HG03439 (cell line): ENCODE results near the gene CIDEB.
"Not testable (repeated sequence)": the region's sequence is repeated elsewhere in the genome, so short reads cannot be mapped to it uniquely, and the experiment has no call there.

Experiments used
- ATAC-seq: cut with Tn5 transposase; IDR thresholded peaks from one replicate; pipeline ENCODE4 v1.9.1; 2021; ENCODE audit warnings: mild to moderate bottlenecking, moderate library complexity; ENCODE audit not compliant: unreplicated experiment

The CIDEB gene

DNA sequence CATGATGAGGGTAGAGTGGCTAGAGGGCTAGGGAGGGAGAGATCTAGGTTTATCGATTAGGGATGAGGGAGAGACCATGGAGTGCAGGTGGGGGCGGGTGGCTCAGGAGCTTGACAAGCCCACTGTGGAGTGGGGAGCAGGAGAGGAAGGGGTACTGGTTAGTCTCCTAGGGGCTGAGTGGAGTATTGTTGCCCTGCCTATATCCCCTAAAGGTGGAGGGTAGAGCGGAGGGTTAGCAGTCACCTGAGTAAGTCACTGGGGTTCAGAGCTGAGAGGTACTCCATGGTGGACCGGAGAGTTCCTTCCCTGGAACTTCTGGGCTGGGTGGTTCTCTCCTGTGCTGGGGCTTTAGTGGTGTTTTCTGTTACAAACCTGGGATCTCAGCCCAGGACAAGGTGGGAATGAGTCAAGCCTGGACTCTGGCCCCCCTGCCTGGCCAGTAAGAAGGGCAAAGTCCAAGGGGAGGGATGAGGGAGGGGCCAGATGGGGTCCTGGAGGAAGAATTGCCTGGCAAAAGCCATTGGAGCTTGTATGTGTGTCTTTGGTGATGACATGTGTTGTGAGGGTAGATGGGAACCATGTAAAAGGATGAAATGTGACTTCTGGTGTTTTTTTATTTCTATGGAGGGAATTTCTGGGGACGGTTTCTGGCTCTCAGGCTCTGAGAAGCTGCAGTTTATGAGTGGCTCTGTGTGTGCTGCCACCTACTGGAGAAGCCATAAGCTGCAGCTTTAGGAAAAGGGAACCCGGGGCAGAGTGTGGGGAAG, at the start of gene CIDEB:
Gene CIDEB, minus strand, starts transcription at position 403 of the 767 bp plus-strand sequence. Its CDS starts 119 bp downstream, at position 284.
- no peak for ATAC-seq

GRCh38 chr14:24356208-24356607, 48.4 kb upstream of the CIDEB start:
- no peak for ATAC-seq

DNA sequence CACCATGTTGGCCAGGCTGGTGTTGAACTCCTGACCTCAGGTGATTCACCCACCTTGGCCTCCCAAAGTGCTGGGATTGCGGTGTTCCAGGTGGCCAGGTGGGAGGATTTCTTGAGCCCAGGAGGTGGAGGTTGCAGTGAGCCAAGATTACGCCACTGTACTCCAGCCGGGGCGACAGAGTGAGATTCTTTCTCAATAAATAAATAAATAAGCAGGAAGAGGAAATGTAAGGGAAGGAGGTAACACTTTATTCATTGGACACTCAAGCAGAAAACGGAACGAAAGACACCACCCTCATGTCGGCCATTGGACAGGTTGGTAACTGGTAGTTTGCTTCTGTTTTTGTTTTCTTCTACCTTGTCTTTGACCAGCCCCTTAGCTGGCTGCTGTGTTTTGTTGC, 47.2 kb upstream of the CIDEB start:
- no peak for ATAC-seq

- not testable (repeated sequence) for ATAC-seq
These were observed 46.7 kb upstream of the CIDEB start for GRCh38 chr14:24354482-24354825.

GRCh38 chr14:24353559-24354481, 46.0 kb upstream of the CIDEB start:
- no peak for ATAC-seq

GRCh38 chr14:24351517-24351916, 43.7 kb upstream of the CIDEB start:
- no peak for ATAC-seq

DNA sequence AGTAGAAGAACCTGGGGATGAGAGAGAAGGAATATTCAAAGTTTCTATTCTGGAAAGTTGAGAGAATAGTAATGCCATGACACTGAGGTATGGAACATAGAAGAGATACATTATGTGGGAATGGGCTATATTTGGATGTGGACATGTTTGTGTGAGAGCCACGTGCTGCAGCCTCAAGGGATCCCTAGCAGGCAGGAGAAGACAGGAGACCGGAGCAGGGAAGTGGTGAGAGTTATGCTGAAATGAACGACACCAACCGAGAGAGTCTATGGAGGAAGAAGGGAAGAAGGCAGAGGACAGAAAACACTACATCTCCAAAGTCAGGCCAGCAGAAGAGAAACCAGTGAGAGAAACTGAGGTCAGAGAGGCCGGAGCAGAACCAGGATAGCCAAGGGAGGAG, 42.0 kb upstream of the CIDEB start:
- ATAC-seq, result no peak

GRCh38 chr14:24348186-24348585, 40.4 kb upstream of the CIDEB start:
- no peak for ATAC-seq

DNA sequence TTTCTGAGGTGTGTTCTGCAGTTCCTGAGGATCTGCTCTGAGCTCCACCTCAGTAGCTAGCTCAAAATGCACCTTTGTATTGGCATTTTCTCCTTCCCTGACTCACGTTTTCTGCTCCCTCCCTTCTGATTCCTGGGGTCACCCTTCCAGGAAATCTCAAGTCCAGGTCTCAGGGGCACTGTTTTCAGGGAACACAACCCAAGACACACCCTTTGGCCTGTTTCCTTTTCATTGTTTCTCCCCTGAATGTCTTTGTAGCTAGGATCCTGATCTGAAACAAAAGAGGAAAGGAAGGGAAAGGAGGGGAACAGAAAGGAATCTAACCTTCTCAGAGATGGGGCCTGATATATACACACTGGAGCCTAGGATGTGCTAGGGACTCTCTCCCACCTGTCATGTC, 39.4 kb upstream of the CIDEB start:
- no peak for ATAC-seq

GRCh38 chr14:24343795-24344660, 36.3 kb upstream of the CIDEB start:
- ATAC-seq, result no peak

DNA sequence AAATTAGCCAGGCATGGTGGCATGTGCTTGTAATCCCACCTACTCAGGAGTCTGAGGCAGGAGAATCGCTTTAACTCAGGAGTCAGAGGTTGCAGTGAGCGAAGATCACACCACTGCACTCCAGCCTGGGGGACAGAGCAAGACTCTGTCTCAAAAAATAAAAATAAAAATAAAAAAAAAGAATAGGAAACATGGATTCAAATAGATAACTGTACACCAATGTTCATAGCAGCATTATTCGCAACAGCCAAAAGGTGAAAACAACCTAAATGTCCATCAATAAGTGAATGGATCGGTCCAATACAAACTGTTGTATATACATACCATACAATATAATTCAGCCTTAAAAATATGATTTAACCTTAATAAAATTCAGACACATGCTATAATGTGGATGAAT, 35.1 kb upstream of the CIDEB start:
- no peak for ATAC-seq

GRCh38 chr14:24340606-24341005, 32.8 kb upstream of the CIDEB start:
- ATAC-seq, result no peak

- ATAC-seq, result peak; percentile 78
These were observed 31.7 kb upstream of the CIDEB start, which contains the start of gene RIPK3 for GRCh38 chr14:24339284-24340151. RIPK3 (minus strand) TSS chr14:24339991; CDS start chr14:24339826, 165 bp downstream.

GRCh38 chr14:24338843-24339242, 31.1 kb upstream of the CIDEB start:
- no peak for ATAC-seq

- ATAC-seq, result no peak
These were observed 30.0 kb upstream of the CIDEB start for GRCh38 chr14:24337824-24338175.

- no peak for ATAC-seq
These were observed 29.5 kb upstream of the CIDEB start for GRCh38 chr14:24337144-24337823.

DNA sequence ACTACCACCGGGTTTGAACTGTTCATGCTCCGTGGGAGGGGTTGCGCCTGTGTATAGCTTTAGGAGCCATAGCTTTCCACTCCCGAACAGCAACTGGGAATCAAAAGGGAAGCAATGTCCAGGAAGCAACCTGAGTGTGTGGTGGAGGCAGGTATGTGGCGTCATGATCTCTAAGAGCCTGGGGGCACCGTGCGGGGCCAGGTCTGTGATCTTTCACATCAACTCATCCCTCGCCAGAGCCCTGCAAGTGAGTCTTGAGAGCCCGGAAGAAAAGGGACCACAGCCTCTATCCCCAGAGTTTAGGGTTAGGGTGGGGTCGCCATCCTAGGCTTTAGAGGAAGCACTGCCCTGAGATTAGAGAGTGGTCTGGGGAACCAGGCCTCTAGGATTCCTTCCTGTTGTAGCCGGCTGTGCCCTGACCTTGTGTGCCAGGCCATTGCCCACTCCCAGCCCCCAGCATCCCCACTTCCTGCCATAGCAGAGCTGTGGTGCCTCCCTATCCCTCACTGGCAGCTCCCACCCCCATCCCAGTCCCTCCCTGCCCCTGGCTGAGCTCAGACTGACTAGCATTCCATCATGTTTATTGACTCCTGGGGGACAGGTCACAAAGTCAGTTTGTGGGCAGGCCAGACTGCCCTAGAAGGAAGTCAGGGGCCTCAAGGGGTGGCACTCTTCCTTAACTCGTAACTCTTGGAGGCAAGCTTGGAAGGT, 27.8 kb upstream of the CIDEB start:
- ATAC-seq, result no peak

DNA sequence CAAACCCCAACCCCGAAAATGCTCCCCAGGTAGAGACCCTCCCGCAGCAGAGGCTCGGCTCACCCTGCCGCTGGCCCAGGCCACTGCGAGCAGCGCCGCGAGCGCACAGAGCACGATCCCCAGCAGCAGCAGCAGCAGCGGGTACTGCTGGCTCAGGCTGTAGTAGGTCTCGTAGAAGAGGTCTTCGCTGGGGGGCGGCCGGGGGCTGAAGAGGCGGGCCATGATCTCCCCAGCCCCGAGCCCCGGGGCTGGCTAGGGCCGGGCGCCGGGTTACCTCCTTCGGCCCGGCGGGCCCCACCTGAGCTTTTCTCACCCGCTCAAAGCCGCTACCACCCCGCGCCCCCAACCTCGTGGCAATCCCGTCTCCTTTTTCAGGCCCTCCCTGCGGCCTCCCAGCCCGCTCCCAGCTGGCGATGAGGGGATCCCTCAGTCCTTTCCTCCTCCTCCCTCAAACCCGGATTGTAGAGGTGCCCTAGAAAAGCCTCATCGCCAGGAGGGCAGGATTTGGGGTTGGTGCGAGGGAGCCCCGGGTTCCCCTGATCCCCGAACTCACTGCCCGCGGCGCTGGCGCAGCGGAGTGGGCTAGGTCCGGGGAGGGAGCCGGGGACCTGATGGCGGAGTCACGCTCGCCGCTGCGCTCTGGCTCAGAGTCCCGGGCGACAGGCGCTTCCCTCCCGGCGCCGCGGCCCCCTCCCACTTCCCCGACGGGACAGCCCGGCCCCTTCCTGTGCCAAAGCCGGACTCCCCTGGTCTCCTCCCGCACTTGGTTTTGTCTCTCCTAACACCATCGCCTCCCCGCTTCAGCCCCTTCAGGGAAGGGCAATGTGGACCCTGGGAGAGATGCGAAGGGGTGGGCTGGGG, 26.9 kb upstream of the CIDEB start, which contains the start of gene ADCY4:
Gene ADCY4, minus strand, starts transcription at position 641 of the 861 bp plus-strand sequence. Its CDS starts 419 bp downstream, at position 222.
- ATAC-seq, result no peak
